ENCODE measurements around the gene IRF6. TPM values are rescaled to one million over a fixed set of nuclear protein-coding genes. Genes with fewer than 3 reads are reported as not detected.

Gene IRF6
- total RNA-seq, 1 experiment from 2014 or later, result 35.2 TPM

DNA sequence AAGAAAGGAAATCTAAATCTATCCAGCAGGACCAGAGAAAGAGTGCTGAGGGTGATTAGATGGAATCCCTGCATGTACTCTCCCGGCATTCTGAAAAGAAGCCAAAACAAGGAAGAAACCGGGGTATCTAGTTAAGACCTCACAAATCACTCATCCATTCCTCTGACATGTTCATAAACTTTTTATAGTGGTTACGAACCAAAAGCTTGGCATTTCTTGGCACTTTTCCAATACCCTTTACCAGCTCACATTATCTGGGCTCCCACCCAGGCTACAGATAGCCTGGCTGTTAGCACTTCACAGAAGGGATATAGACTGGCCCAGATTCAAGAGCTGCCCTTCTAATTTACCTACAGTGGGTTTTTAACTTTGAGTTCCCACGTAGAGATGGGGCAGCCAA, 19.8 kb downstream of the IRF6 start:
- Histone ChIP-seq H3K27ac (ENCODE audit: low read depth, low read length) (no peak overlapping the region), H3K27me3 (ENCODE audit: insufficient read depth, low read length) (no peaks in the 10 kb centered on the region), H3K9me2 (ENCODE audit: insufficient read depth) (no peaks in the 10 kb centered on the region), H3K9ac (ENCODE audit: low read length) (no peak overlapping the region), H4K20me1 (ENCODE audit: insufficient read depth) (no peaks in the 10 kb centered on the region), H3K4me1 (ENCODE audit: control insufficient read depth in 1 of 2, insufficient read depth in 2 of 2, low read length in 2 of 2) (peaks cover 6 to 25% of the 10 kb centered on the region in 2 experiments), H2AFZ (ENCODE audit: low read depth, low read length, poor library complexity, severe bottlenecking) (no peak overlapping the region), H3K4me3 (replicated peaks in 1 of 2; ENCODE audit: low read depth in 1 of 2, low read length in 2 of 2) (no peak overlapping the region), H3K9me3 (ENCODE audit: control insufficient read depth in 1 of 2, insufficient read depth in 1 of 2, low read depth in 1 of 2, low read length in 2 of 2) (no peaks in the 10 kb centered on the region), H3K36me3 (ENCODE audit: control insufficient read depth in 1 of 2, insufficient read depth in 2 of 2, low read length in 2 of 2) (peaks cover 9 to 10% of the 10 kb centered on the region in 2 experiments; a peak in 2 of 4 replicates), H3K4me2 (ENCODE audit: low read length) (no peak overlapping the region), H3K79me2 (ENCODE audit: insufficient read depth, low read length) (peaks cover 18% of the 10 kb centered on the region)
- RAD21 ChIA-PET (ENCODE audit: low non-redundant PET in 1 of 2, low total read pairs in 2 of 2, uncharacterized antibody in 2 of 2, unreplicated experiment in 2 of 2), result no interaction called here
- CTCF ChIA-PET, result no interaction called here
- intact Hi-C loops (cut with micrococcal nuclease), result no loop called here
- no TSS peak for BruUV-seq (replicated peaks)
- POLR2A ChIA-PET, result no interaction called here
- DNase-seq (ENCODE audit: low read depth, low spot score), result no peak
- ATAC-seq, result no peak
- TF ChIP-seq MAX (IDR thresholded peaks at IDR 0.05) (no peak), SRF (IDR thresholded peaks at IDR 0.05; ENCODE audit: low read depth) (no peak), ZFX (IDR thresholded peaks at IDR 0.05) (no peak), FOSL1 (IDR thresholded peaks at IDR 0.05; ENCODE audit: low read depth) (no peak), POLR2AphosphoS5 (IDR thresholded peaks at IDR 0.05; ENCODE audit: low read depth, low read length) (no peak), EZH2phosphoT487 (IDR thresholded peaks at IDR 0.05; ENCODE audit: borderline replicate concordance) (no peak), SP1 (IDR thresholded peaks at IDR 0.05; ENCODE audit: low read depth) (no peak), SIN3A (IDR thresholded peaks at IDR 0.05; ENCODE audit: low read depth) (no peak), JUND (IDR thresholded peaks at IDR 0.05) (no peak), EZH2 (IDR thresholded peaks at IDR 0.05) (no peak), POLR2A (IDR thresholded peaks at IDR 0.05; ENCODE audit: borderline replicate concordance, extremely low read depth, insufficient read depth, insufficient read length) (no peak)
- TF ChIP-seq, protein P1, sequence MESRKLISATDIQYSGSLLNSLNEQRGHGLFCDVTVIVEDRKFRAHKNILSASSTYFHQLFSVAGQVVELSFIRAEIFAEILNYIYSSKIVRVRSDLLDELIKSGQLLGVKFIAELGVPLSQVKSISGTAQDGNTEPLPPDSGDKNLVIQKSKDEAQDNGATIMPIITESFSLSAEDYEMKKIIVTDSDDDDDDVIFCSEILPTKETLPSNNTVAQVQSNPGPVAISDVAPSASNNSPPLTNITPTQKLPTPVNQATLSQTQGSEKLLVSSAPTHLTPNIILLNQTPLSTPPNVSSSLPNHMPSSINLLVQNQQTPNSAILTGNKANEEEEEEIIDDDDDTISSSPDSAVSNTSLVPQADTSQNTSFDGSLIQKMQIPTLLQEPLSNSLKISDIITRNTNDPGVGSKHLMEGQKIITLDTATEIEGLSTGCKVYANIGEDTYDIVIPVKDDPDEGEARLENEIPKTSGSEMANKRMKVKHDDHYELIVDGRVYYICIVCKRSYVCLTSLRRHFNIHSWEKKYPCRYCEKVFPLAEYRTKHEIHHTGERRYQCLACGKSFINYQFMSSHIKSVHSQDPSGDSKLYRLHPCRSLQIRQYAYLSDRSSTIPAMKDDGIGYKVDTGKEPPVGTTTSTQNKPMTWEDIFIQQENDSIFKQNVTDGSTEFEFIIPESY (IDR thresholded peaks at IDR 0.05; ENCODE audit: extremely low read depth, insufficient replicate concordance, low read length), result no peak
